Keratinocyte (primary cell): ENCODE measurements around the gene DHX15. TPM values are rescaled to one million over a fixed set of nuclear protein-coding genes. Genes with fewer than 3 reads are reported as not detected.

ENCODE experiments used
- DNase-seq: peaks from one replicate; pipeline ENCODE4 v3.0.0-alpha.2; 2011; ENCODE audit warnings: low read depth, missing footprints, low spot score
- FAIRE-seq: peaks from 2 replicates; lab custom pipeline; 2011; peaks lifted over from hg19 to GRCh38; lab: Jason Lieb, UNC
- H2AFZ ChIP-seq: 2 replicates; pipeline ENCODE4 v1.6.0; 2012; ENCODE audit warnings: low read length, control low read depth, inconsistent platforms; ENCODE audit not compliant: control insufficient read depth
- H3K27ac ChIP-seq: 2 replicates; pipeline ENCODE4 v1.5.1; 2011; ENCODE audit warnings: low read length; ENCODE audit not compliant: control insufficient read depth, insufficient read depth
- H3K27me3 ChIP-seq: 3 replicates; pipeline ENCODE4 v1.6.0; 2011; ENCODE audit warnings: low read length; ENCODE audit not compliant: control insufficient read depth, insufficient read depth; ENCODE audit errors: extremely low read depth
- H3K36me3 ChIP-seq, 2 experiments: 2 replicates in 1 of 2; 3 replicates in 1 of 2; pipeline ENCODE4 v1.5.1; 2011; ENCODE audit warnings: low read length in 2 of 2, mild to moderate bottlenecking in 1 of 2; ENCODE audit not compliant: control insufficient read depth in 2 of 2, insufficient read depth in 2 of 2; ENCODE audit errors: extremely low read depth in 1 of 2
- H3K4me1 ChIP-seq: 3 replicates; pipeline ENCODE4 v1.5.1; 2011; ENCODE audit warnings: low read length; ENCODE audit not compliant: control insufficient read depth, insufficient read depth; ENCODE audit errors: extremely low read depth
- H3K4me2 ChIP-seq: 3 replicates; pipeline ENCODE4 v1.6.0; 2011; ENCODE audit warnings: low read depth, low read length; ENCODE audit not compliant: control insufficient read depth, insufficient read depth; ENCODE audit errors: extremely low read depth
- H3K4me3 ChIP-seq, 3 experiments: fragments of 200-600 bp in 1 of 3; sonication (generic) in 1 of 3; 2 replicates in 2 of 3; 3 replicates in 1 of 3; pipeline ENCODE4 v1.5.1; 2011 to 2016; ENCODE audit warnings: low read length in 3 of 3, mild to moderate bottlenecking in 3 of 3, control low read depth in 2 of 3, inconsistent platforms in 1 of 3, low read depth in 1 of 3, mixed read lengths in 1 of 3, mixed run types in 1 of 3, moderate library complexity in 1 of 3; ENCODE audit not compliant: control insufficient read depth in 2 of 3, insufficient read depth in 2 of 3; ENCODE audit errors: extremely low read depth in 1 of 3
- H3K79me2 ChIP-seq: 2 replicates; pipeline ENCODE4 v1.6.0; 2012; ENCODE audit warnings: low read length; ENCODE audit not compliant: control insufficient read depth, insufficient read depth
- H3K9ac ChIP-seq: 3 replicates; pipeline ENCODE4 v1.6.0; 2011; ENCODE audit warnings: low read length; ENCODE audit not compliant: control insufficient read depth, insufficient read depth; ENCODE audit errors: extremely low read depth
- H3K9me1 ChIP-seq: 3 replicates; pipeline ENCODE4 v1.6.0; 2011; ENCODE audit warnings: low read length; ENCODE audit not compliant: control insufficient read depth, insufficient read depth; ENCODE audit errors: extremely low read depth
- H3K9me3 ChIP-seq: 2 replicates; pipeline ENCODE4 v1.5.1; 2012; ENCODE audit warnings: low read depth, low read length; ENCODE audit not compliant: control insufficient read depth
- H4K20me1 ChIP-seq: 3 replicates; pipeline ENCODE4 v1.6.0; 2011; ENCODE audit warnings: low read length; ENCODE audit not compliant: control insufficient read depth, insufficient read depth; ENCODE audit errors: extremely low read depth
- CTCF ChIP-seq, 3 experiments: IDR thresholded peaks in 1 of 3; conservative IDR thresholded peaks in 1 of 3; optimal IDR thresholded peaks in 1 of 3; 2 replicates in 2 of 3; 3 replicates in 1 of 3; pipeline versions ENCODE3 to v1.5.1; 2011; ENCODE audit warnings: low read length in 3 of 3, mild to moderate bottlenecking in 3 of 3, moderate library complexity in 2 of 3, control low read depth in 1 of 3, inconsistent platforms in 1 of 3; ENCODE audit not compliant: insufficient read depth in 2 of 3; ENCODE audit errors: extremely low read depth in 1 of 3
- EZH2 ChIP-seq: IDR thresholded peaks from one replicate; pipeline ENCODE4 v1.6.1; 2012; ENCODE audit warnings: inconsistent platforms, mild to moderate bottlenecking, low read length, moderate library complexity
- dilution Hi-C: fragments of 300-500 bp; cut with MboI; formaldehyde crosslinking; loops from one replicate; pipeline ENCODE4 v1.7.0; 2020; ENCODE audit warnings: low sequenced_read_pairs; ENCODE audit not compliant: extremely low pct_ligation_motif_present
- polyA plus RNA-seq, 5 experiments: library from polyadenylated mRNA; depleted of rRNA in 3 of 5; stranded (reverse) in 3 of 5; stranded (forward) in 1 of 5; unstranded in 1 of 5; fragments of >200 nt; gene quantifications; 1 replicate in 1 of 5; 2 replicates in 3 of 5; 3 replicates in 1 of 5; pipeline versions ENCODE4 v1.2.1 to v1.2.3, GENCODE V29; 2011 to 2012; ENCODE audit warnings: missing spikeins in 2 of 5, low read depth in 1 of 5, low replicate concordance in 1 of 5

Gene DHX15
- polyA plus RNA-seq, 1 donor (not counting 4 experiments of a cell fraction or from before 2014, with no cell fraction given): 206 TPM

- Histone ChIP-seq H3K9ac (no peak overlapping the region), H3K4me2 (peak overlapping the region; percentile 25), H3K36me3 (peaks cover 5 to 10% of the 10 kb centered on the region in 2 experiments), H3K79me2 (peaks cover 10% of the 10 kb centered on the region), H3K9me1 (peaks cover 2% of the 10 kb centered on the region), H3K4me3 (no peak overlapping the region), H4K20me1 (peaks cover 8% of the 10 kb centered on the region), H3K27ac (peak overlapping the region; percentile 28), H3K4me1 (peaks cover 7% of the 10 kb centered on the region), H2AFZ (no peak overlapping the region), H3K9me3 (no peaks in the 10 kb centered on the region), H3K27me3 (no peaks in the 10 kb centered on the region)
- dilution Hi-C loops: no loop called here
- TF ChIP-seq CTCF (optimal IDR thresholded peaks at IDR 0.05 in 1 of 3, IDR thresholded peaks at IDR 0.05 in 1 of 3, conservative IDR thresholded peaks at IDR 0.05 in 1 of 3; ENCODE audit: extremely low read depth in 1 of 3, insufficient read depth in 2 of 3, low read length in 3 of 3): no peak
- TF ChIP-seq EZH2: no peak
- peak; percentile 13 for DNase-seq
- peak; percentile 91 for FAIRE-seq
These were observed 62.8 kb downstream of the DHX15 start for GRCh38 chr4:24521544-24521943.

GRCh38 chr4:24519649-24520048, 64.7 kb downstream of the DHX15 start:
- Histone ChIP-seq H3K36me3 (peaks cover 2 to 7% of the 10 kb centered on the region in 2 experiments), H3K9me3 (no peaks in the 10 kb centered on the region), H3K4me2 (no peak overlapping the region), H3K79me2 (peaks cover 9% of the 10 kb centered on the region), H4K20me1 (peaks cover 8% of the 10 kb centered on the region), H3K9ac (no peak overlapping the region), H2AFZ (no peak overlapping the region), H3K27ac (no peak overlapping the region), H3K4me3 (no peak overlapping the region), H3K4me1 (peaks cover 7% of the 10 kb centered on the region), H3K9me1 (peaks cover 2% of the 10 kb centered on the region), H3K27me3 (no peaks in the 10 kb centered on the region)
- TF ChIP-seq CTCF (optimal IDR thresholded peaks at IDR 0.05 in 1 of 3, IDR thresholded peaks at IDR 0.05 in 1 of 3, conservative IDR thresholded peaks at IDR 0.05 in 1 of 3; ENCODE audit: extremely low read depth in 1 of 3, insufficient read depth in 2 of 3, low read length in 3 of 3): no peak
- TF ChIP-seq EZH2: no peak
- dilution Hi-C loops: no loop called here
- peak; percentile 34 for FAIRE-seq
- no peak for DNase-seq
